IMR-90 (cell line): ENCODE measurements around the gene LYSMD4. TPM values are rescaled to one million over a fixed set of nuclear protein-coding genes. Genes with fewer than 3 reads are reported as not detected.

Experiments used
- ATAC-seq: fragments of 200-7000 bp; cut with Tn5 transposase; 2 replicates; pipeline ENCODE4 v1.9.1; 2020; ENCODE audit warnings: low read depth, mild to moderate bottlenecking, moderate library complexity
- BruUV-seq: library from RNA; stranded (reverse); fragments of 400-500 nt; replicated peaks from 2 replicates; lab custom pipeline; 2021; lab: Mats Ljungman, UMichigan
- CTCF ChIA-PET: fragments of 300-600 bp; formaldehyde crosslinking; extraction: SDS; loops from one replicate; lab custom pipeline; 2021; ENCODE audit warnings: antibody characterized with exemption; lab: Yijun Ruan, JAX
- POLR2A ChIA-PET: fragments of 300-600 bp; sonication (Branson Sonifier 250); formaldehyde crosslinking; loops from one replicate; lab custom pipeline; 2022; ENCODE audit warnings: antibody characterized with exemption; ENCODE audit not compliant: unreplicated experiment; lab: Charles Lee
- DNase-seq: peaks from one replicate; pipeline ENCODE4 v3.0.0; 2013
- H2AFZ ChIP-seq: replicated peaks from 2 replicates; pipeline ENCODE3; 2013; ENCODE audit warnings: low read length, mild to moderate bottlenecking; ENCODE audit not compliant: poor library complexity
- H2AK5ac ChIP-seq: 2 replicates; pipeline ENCODE4 v1.6.1; 2013; ENCODE audit warnings: low read depth, low read length, inconsistent platforms
- H2AK9ac ChIP-seq: replicated peaks from 2 replicates; pipeline ENCODE3; 2013; ENCODE audit warnings: mild to moderate bottlenecking, low read depth, low read length, moderate library complexity; ENCODE audit not compliant: poor library complexity
- H2BK120ac ChIP-seq: 2 replicates; pipeline ENCODE4 v1.6.1; 2013; ENCODE audit warnings: low read depth, low read length, inconsistent platforms
- H2BK15ac ChIP-seq: 3 replicates; pipeline ENCODE4 v1.6.1; 2013; ENCODE audit warnings: low read depth, low read length, inconsistent platforms
- H2BK20ac ChIP-seq: 2 replicates; pipeline ENCODE4 v1.6.1; 2013; ENCODE audit warnings: low read depth, mild to moderate bottlenecking, inconsistent platforms, low read length, moderate library complexity
- H2BK5ac ChIP-seq: 2 replicates; pipeline ENCODE4 v1.6.1; 2013; ENCODE audit warnings: mild to moderate bottlenecking, low read depth, low read length, inconsistent platforms; ENCODE audit not compliant: poor library complexity, severe bottlenecking
- H3K14ac ChIP-seq: replicated peaks from 2 replicates; pipeline ENCODE4 v1.6.1; 2013; ENCODE audit warnings: low read depth, low read length, inconsistent platforms
- H3K18ac ChIP-seq: 2 replicates; pipeline ENCODE4 v1.6.1; 2013; ENCODE audit warnings: low read depth, low read length, control low read depth
- H3K23ac ChIP-seq: 2 replicates; pipeline ENCODE4 v1.6.1; 2013; ENCODE audit warnings: low read depth, low read length, inconsistent platforms
- H3K27ac ChIP-seq: 2 replicates; pipeline ENCODE4 v1.5.1; 2013; ENCODE audit warnings: mild to moderate bottlenecking, control low read depth, low read length; ENCODE audit not compliant: insufficient read depth
- H3K27me3 ChIP-seq: 2 replicates; pipeline ENCODE4 v1.6.1; 2013; ENCODE audit warnings: low read length; ENCODE audit not compliant: control insufficient read depth, insufficient read depth
- H3K36me3 ChIP-seq: 2 replicates; pipeline ENCODE4 v1.6.1; 2013; ENCODE audit warnings: low read length, mixed read lengths; ENCODE audit not compliant: control insufficient read depth, insufficient read depth
- H3K4ac ChIP-seq: 2 replicates; pipeline ENCODE4 v1.6.1; 2013; ENCODE audit warnings: low read depth, low read length, inconsistent platforms
- H3K4me1 ChIP-seq: 2 replicates; pipeline ENCODE4 v1.6.1; 2013; ENCODE audit warnings: low read length, mixed read lengths; ENCODE audit not compliant: control insufficient read depth, insufficient read depth
- H3K4me2 ChIP-seq: 2 replicates; pipeline ENCODE4 v1.6.1; 2013; ENCODE audit warnings: low read depth, mild to moderate bottlenecking, control low read depth, low read length, moderate library complexity
- H3K4me3 ChIP-seq: 2 replicates; pipeline ENCODE4 v1.5.1; 2013; ENCODE audit warnings: low read depth, mild to moderate bottlenecking, control low read depth, low read length, moderate library complexity; ENCODE audit not compliant: insufficient read depth
- H3K56ac ChIP-seq: 2 replicates; pipeline ENCODE4 v1.6.1; 2013; ENCODE audit warnings: low read length, inconsistent platforms; ENCODE audit not compliant: insufficient read depth; ENCODE audit errors: extremely low read depth
- H3K79me1 ChIP-seq, 2 experiments: 2 replicates each; pipeline ENCODE4 v1.6.1; 2013; ENCODE audit warnings: low read length in 2 of 2, inconsistent platforms in 1 of 2, low read depth in 1 of 2
- H3K9ac ChIP-seq: 2 replicates; pipeline ENCODE4 v1.6.1; 2013; ENCODE audit warnings: low read depth, low read length, control low read depth
- H3K9me1 ChIP-seq: 2 replicates; pipeline ENCODE4 v1.6.1; 2013; ENCODE audit warnings: low read length, inconsistent platforms; ENCODE audit not compliant: insufficient read depth
- H3K9me3 ChIP-seq: 2 replicates; pipeline ENCODE4 v1.6.1; 2013; ENCODE audit warnings: low read length; ENCODE audit not compliant: control insufficient read depth, insufficient read depth
- H4K20me1 ChIP-seq: 2 replicates; pipeline ENCODE4 v1.6.1; 2013; ENCODE audit warnings: low read length, inconsistent platforms; ENCODE audit not compliant: insufficient read depth
- H4K5ac ChIP-seq: 2 replicates; pipeline ENCODE4 v1.6.1; 2013; ENCODE audit warnings: mild to moderate bottlenecking, low read depth, low read length, control low read depth
- H4K8ac ChIP-seq, 2 experiments: 2 replicates each; pipeline ENCODE4 v1.6.1; 2013; ENCODE audit warnings: low read depth in 2 of 2, low read length in 2 of 2, control low read depth in 1 of 2, inconsistent platforms in 1 of 2
- H4K91ac ChIP-seq: 2 replicates; pipeline ENCODE4 v1.6.1; 2013; ENCODE audit warnings: low read depth, low read length, inconsistent platforms; ENCODE audit not compliant: insufficient read depth
- BHLHE40 ChIP-seq: fragments of 150-350 bp; IDR thresholded peaks from 2 replicates; pipeline ENCODE4 v1.6.1; 2016; ENCODE audit warnings: mild to moderate bottlenecking, low read depth, low read length
- CEBPB ChIP-seq: IDR thresholded peaks from 2 replicates; pipeline ENCODE4 v1.6.1; 2012; ENCODE audit warnings: low read depth, low read length, improper control_type of control experiment
- CHD1 ChIP-seq: IDR thresholded peaks from 2 replicates; pipeline ENCODE4 v1.6.1; 2012; ENCODE audit warnings: low read depth, low read length, improper control_type of control experiment
- CTCF ChIP-seq: conservative IDR thresholded peaks from 2 replicates; pipeline ENCODE4 v1.5.1; 2012; ENCODE audit warnings: mild to moderate bottlenecking, low read depth, low read length, improper control_type of control experiment
- FOS ChIP-seq: fragments of 150-350 bp; IDR thresholded peaks from 2 replicates; pipeline ENCODE4 v1.6.1; 2016; ENCODE audit warnings: low read depth, low read length
- MAFK ChIP-seq: IDR thresholded peaks from 2 replicates; pipeline ENCODE4 v1.6.1; 2012; ENCODE audit warnings: low read depth, low read length, improper control_type of control experiment
- MAZ ChIP-seq: IDR thresholded peaks from 2 replicates; pipeline ENCODE4 v1.6.1; 2012; ENCODE audit warnings: low read depth, mild to moderate bottlenecking, low read length, improper control_type of control experiment, moderate library complexity, borderline replicate concordance
- MXI1 ChIP-seq: IDR thresholded peaks from 2 replicates; pipeline ENCODE4 v1.6.1; 2012; ENCODE audit warnings: low read depth, mild to moderate bottlenecking, low read length, moderate library complexity, borderline replicate concordance
- NFE2L2 ChIP-seq: fragments of 150-350 bp; IDR thresholded peaks from 2 replicates; pipeline ENCODE4 v1.6.1; 2016; ENCODE audit warnings: low read depth, mild to moderate bottlenecking, low read length
- POLR2A ChIP-seq: IDR thresholded peaks from 2 replicates; pipeline ENCODE4 v1.6.1; 2012; ENCODE audit warnings: mild to moderate bottlenecking, low read depth, low read length
- RAD21 ChIP-seq: IDR thresholded peaks from 2 replicates; pipeline ENCODE4 v1.6.1; 2012; ENCODE audit warnings: low read length, improper control_type of control experiment
- RCOR1 ChIP-seq: IDR thresholded peaks from 2 replicates; pipeline ENCODE4 v1.6.1; 2012; ENCODE audit warnings: mild to moderate bottlenecking, low read length, improper control_type of control experiment; ENCODE audit not compliant: insufficient replicate concordance
- RFX5 ChIP-seq: IDR thresholded peaks from 2 replicates; pipeline ENCODE4 v1.8.0; 2012; ENCODE audit warnings: low read depth, mild to moderate bottlenecking, low read length, moderate library complexity
- SMC3 ChIP-seq: fragments of 150-350 bp; IDR thresholded peaks from 2 replicates; pipeline ENCODE4 v1.6.1; 2016; ENCODE audit warnings: low read depth, mild to moderate bottlenecking, antibody characterized with exemption, low read length, moderate library complexity
- USF2 ChIP-seq: fragments of 150-350 bp; IDR thresholded peaks from 2 replicates; pipeline ENCODE4 v1.6.1; 2017; ENCODE audit warnings: mild to moderate bottlenecking, antibody characterized with exemption, low read length, low read depth
- whole genome bisulfite sequencing, 2 experiments: methylation state at CpG; one replicate each; pipeline versions ENCODE4 v1.1.5 to v1.1.7; 2013; ENCODE audit warnings: missing lambda C conversion rate in 2 of 2; ENCODE audit not compliant: insufficient read length in 1 of 2; ENCODE audit errors: extremely low coverage in 2 of 2; 5-methylcytosine and 5-hydroxymethylcytosine counted together
- dilution Hi-C: fragments of 300-500 bp; cut with HindIII; formaldehyde crosslinking; loops from one replicate; pipeline ENCODE4 v1.14.3; 2018; ENCODE audit warnings: low sequenced_read_pairs; ENCODE audit not compliant: unreplicated experiment
- in situ Hi-C: fragments of 300-500 bp; cut with MboI; formaldehyde crosslinking; loops from 3 replicates; pipeline ENCODE4 v1.14.3; 2019; ENCODE audit warnings: low sequenced_read_pairs, inconsistent platforms, mixed read lengths
- intact Hi-C: fragments of 100-400 bp; cut with micrococcal nuclease; formaldehyde crosslinking; loops from 2 replicates; pipeline ENCODE4 v1.10.0; 2022
- polyA plus RNA-seq, 3 experiments: library from polyadenylated mRNA; depleted of rRNA; stranded (reverse); fragments of >200 nt; gene quantifications; 2 replicates each; pipeline ENCODE4 v1.2.3, GENCODE V29; 2012; ENCODE audit warnings: low replicate concordance in 1 of 3
- total RNA-seq: library from RNA; depleted of rRNA; stranded (reverse); fragments of >200 nt; gene quantifications from 2 replicates; pipeline ENCODE4 v1.2.3, GENCODE V29; 2012
- TF ChIP-seq, protein P1 (sequence below): fragments of 150-350 bp; IDR thresholded peaks from 2 replicates; pipeline ENCODE4 v1.6.1; 2016; ENCODE audit warnings: low read depth, mild to moderate bottlenecking, low read length, moderate library complexity, borderline replicate concordance

LYSMD4 gene
- total and polyA plus RNA-seq, 2 of the 4 experiments (the other 2 are of a cell fraction): 4.5 to 5.0 TPM

DNA sequence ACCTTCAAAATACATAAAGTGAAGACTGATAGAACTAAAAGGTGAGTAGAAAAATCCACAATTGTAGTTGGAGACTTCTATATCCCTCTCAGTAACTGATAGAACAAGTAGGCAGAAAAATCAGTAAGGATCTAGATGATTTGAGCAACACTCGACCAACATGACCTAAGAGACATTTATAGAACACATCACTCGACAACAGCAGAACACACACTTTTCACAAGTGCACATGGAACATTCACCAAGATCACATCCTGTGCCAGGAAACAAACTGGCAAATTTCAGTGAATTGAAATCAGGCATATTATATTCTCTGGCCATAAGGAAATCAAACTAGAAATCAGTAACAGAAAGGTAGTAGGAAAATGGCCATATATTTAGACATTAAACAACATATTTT, 37.1 kb downstream of the LYSMD4 start:
- H3K79me1 ChIP-seq: peaks cover 0 to 3% of the 10 kb centered on the region in 2 experiments; a peak in 1 of 4 replicates
- H4K20me1 ChIP-seq: no peaks in the 10 kb centered on the region
- no peak overlapping the region for H2AFZ ChIP-seq
- no peak overlapping the region for H2AK9ac ChIP-seq
- in situ Hi-C loops (no loop called here), intact Hi-C loops (no loop called here), dilution Hi-C loops (no loop called here)
- H2BK15ac ChIP-seq: no peak overlapping the region
- TF ChIP-seq FOS: no peak
- TF ChIP-seq RFX5: no peak
- no peak for TF ChIP-seq MAFK
- TF ChIP-seq CTCF: no peak
- no peak for TF ChIP-seq CHD1
- no peak for TF ChIP-seq MAZ
- no peak for TF ChIP-seq CEBPB
- TF ChIP-seq SMC3: no peak
- TF ChIP-seq, protein P1, sequence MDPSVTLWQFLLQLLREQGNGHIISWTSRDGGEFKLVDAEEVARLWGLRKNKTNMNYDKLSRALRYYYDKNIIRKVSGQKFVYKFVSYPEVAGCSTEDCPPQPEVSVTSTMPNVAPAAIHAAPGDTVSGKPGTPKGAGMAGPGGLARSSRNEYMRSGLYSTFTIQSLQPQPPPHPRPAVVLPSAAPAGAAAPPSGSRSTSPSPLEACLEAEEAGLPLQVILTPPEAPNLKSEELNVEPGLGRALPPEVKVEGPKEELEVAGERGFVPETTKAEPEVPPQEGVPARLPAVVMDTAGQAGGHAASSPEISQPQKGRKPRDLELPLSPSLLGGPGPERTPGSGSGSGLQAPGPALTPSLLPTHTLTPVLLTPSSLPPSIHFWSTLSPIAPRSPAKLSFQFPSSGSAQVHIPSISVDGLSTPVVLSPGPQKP: no peak
- no peak for TF ChIP-seq USF2
- TF ChIP-seq POLR2A: no peak
- TF ChIP-seq NFE2L2: no peak
- TF ChIP-seq RAD21: no peak
- no peak for TF ChIP-seq BHLHE40
- no peak for TF ChIP-seq MXI1
- TF ChIP-seq RCOR1: no peak
- H3K23ac ChIP-seq: no peak overlapping the region
- peaks cover 4% of the 10 kb centered on the region; the same call in 1 of the 2 replicates for H3K9me1 ChIP-seq
- no peaks in the 10 kb centered on the region for H3K9me3 ChIP-seq
- no peaks in the 10 kb centered on the region for H3K27me3 ChIP-seq
- no peak overlapping the region for H3K27ac ChIP-seq
- ATAC-seq (no peak), DNase-seq (no peak)
- no peak overlapping the region for H3K18ac ChIP-seq
- H3K56ac ChIP-seq: no peak overlapping the region
- H3K4me1 ChIP-seq: no peaks in the 10 kb centered on the region
- no peak overlapping the region for H3K9ac ChIP-seq
- H3K4me2 ChIP-seq: no peak overlapping the region
- no peak overlapping the region for H3K4ac ChIP-seq
- H4K8ac ChIP-seq: no peak overlapping the region
- no peak overlapping the region for H2BK20ac ChIP-seq
- no TSS peak for BruUV-seq
- ChIA-PET CTCF (no interaction called here), POLR2A (no interaction called here)
- no peak overlapping the region for H3K4me3 ChIP-seq
- H4K91ac ChIP-seq: no peak overlapping the region
- no peak overlapping the region for H2BK120ac ChIP-seq
- H2AK5ac ChIP-seq: no peak overlapping the region
- no peak overlapping the region for H2BK5ac ChIP-seq
- 100% methylated on average over 1 of the region's 2 CpGs; no CpG with 5 or more reads in 1 of the 2 experiments for WGBS, 2 experiments
- no peak overlapping the region for H4K5ac ChIP-seq
- no peak overlapping the region for H3K14ac ChIP-seq
- peaks cover 11% of the 10 kb centered on the region for H3K36me3 ChIP-seq
